A673 (cell line): ENCODE results near the gene ITGB4.

ENCODE experiments used
- CTCF ChIP-seq: fragments of 300-800, 200-600 bp; sonication (generic); conservative IDR thresholded peaks from 2 replicates; pipeline ENCODE4 v1.5.1; 2017; ENCODE audit warnings: low read depth, mild to moderate bottlenecking, antibody characterized with exemption, low read length, moderate library complexity, mixed read lengths
- EZH2 ChIP-seq: fragments of 200-600 bp; sonication (generic); IDR thresholded peaks from 2 replicates; pipeline ENCODE4 v1.6.1; 2017; ENCODE audit warnings: borderline replicate concordance, low read depth, mild to moderate bottlenecking, mixed read lengths, antibody characterized with exemption, low read length; ENCODE audit not compliant: poor library complexity, severe bottlenecking

GRCh38 chr17:75752802-75753513, 31.7 kb downstream of the ITGB4 start:
- no peak for TF ChIP-seq CTCF
- TF ChIP-seq EZH2, result no peak
